Natural killer cell (primary cell): ENCODE results near the gene WWC1. TPM values are rescaled to one million over a fixed set of nuclear protein-coding genes. Genes with fewer than 3 reads are reported as not detected.
"Not testable (repeated sequence)": the region's sequence is repeated elsewhere in the genome, so short reads cannot be mapped to it uniquely, and the experiment has no call there.

Source experiments
- ATAC-seq, 3 donors: fragments of 150-1000 bp in 2 of 3; fragments of 200-7000 bp in 1 of 3; cut with Tn5 transposase; 1 replicate in 1 of 3; 2 replicates in 2 of 3; pipeline ENCODE4 v1.10.0; 2021; ENCODE audit warnings: mild to moderate bottlenecking in 2 of 3, moderate library complexity in 2 of 3
- DNase-seq, 2 donors: peaks; one replicate each; pipeline versions ENCODE4 v3.0.0 to v3.0.0-alpha.2; 2013 to 2021; ENCODE audit warnings: mixed read lengths in 1 of 2
- H3K27ac ChIP-seq: one replicate; pipeline ENCODE4 v1.5.1; 2013; ENCODE audit warnings: mild to moderate bottlenecking, low read length
- H3K27me3 ChIP-seq: one replicate; pipeline ENCODE4 v1.6.1; 2013; ENCODE audit warnings: low read length; ENCODE audit not compliant: control insufficient read depth, insufficient read depth
- H3K36me3 ChIP-seq: one replicate; pipeline ENCODE4 v1.6.1; 2013; ENCODE audit warnings: low read length; ENCODE audit not compliant: control insufficient read depth, insufficient read depth
- H3K4me1 ChIP-seq: one replicate; pipeline ENCODE4 v1.6.1; 2013; ENCODE audit warnings: low read length; ENCODE audit not compliant: control insufficient read depth, insufficient read depth
- H3K4me3 ChIP-seq: one replicate; pipeline ENCODE4 v1.5.1; 2013; ENCODE audit warnings: low read length
- H3K9me3 ChIP-seq: one replicate; pipeline ENCODE4 v1.6.1; 2013; ENCODE audit warnings: low read length; ENCODE audit not compliant: control insufficient read depth, insufficient read depth
- H3K27ac Mint-ChIP-seq, 2 donors: one replicate each; pipeline ENCODE4 v1.8.0; 2022; ENCODE audit warnings: mild to moderate bottlenecking in 2 of 2, mixed read lengths in 2 of 2, moderate library complexity in 1 of 2
- H3K27me3 Mint-ChIP-seq, 2 donors: one replicate each; pipeline ENCODE4 v1.8.0; 2022; ENCODE audit warnings: low read depth in 2 of 2, mixed read lengths in 2 of 2
- H3K36me3 Mint-ChIP-seq: one replicate; pipeline ENCODE4 v1.8.0; 2022; ENCODE audit warnings: mixed read lengths
- H3K4me1 Mint-ChIP-seq, 2 donors: one replicate each; pipeline ENCODE4 v1.8.0; 2022; ENCODE audit warnings: mixed read lengths in 2 of 2
- H3K4me3 Mint-ChIP-seq: one replicate; pipeline ENCODE4 v1.8.0; 2022; ENCODE audit warnings: mild to moderate bottlenecking, moderate library complexity, mixed read lengths
- H3K9me3 Mint-ChIP-seq, 2 donors: one replicate each; pipeline ENCODE4 v1.8.0; 2022; ENCODE audit warnings: mixed read lengths in 2 of 2
- CTCF ChIP-seq: fragments of 200-600 bp; IDR thresholded peaks from one replicate; pipeline ENCODE4 v1.8.0; 2022; ENCODE audit warnings: antibody characterized with exemption
- WGBS: methylation state at CpG from one replicate; pipeline ENCODE4 v1.1.7; 2013; ENCODE audit warnings: missing lambda C conversion rate; ENCODE audit not compliant: insufficient coverage; 5-methylcytosine and 5-hydroxymethylcytosine counted together
- intact Hi-C: fragments of 100-400 bp; cut with micrococcal nuclease; formaldehyde crosslinking; loops from one replicate; pipeline ENCODE4 v1.14.2; 2022
- total RNA-seq, 4 donors: library from RNA; stranded (reverse); fragments of 120-200 nt in 1 of 4; gene quantifications; one replicate each; pipeline versions ENCODE4 v1.2.3 to v1.2.4, GENCODE V29; 2013 to 2022

The WWC1 gene
- total RNA-seq, 3 donors from 2014 or later (not counting 1 experiment from before 2014, with no cell fraction given), result 0.42 to 0.66 (median 0.53) TPM

GRCh38 chr5:168282120-168282519 lies 9.3 kb upstream of the WWC1 start:
- peaks cover 28 to 34% of the 10 kb centered on the region in 2 donors for H3K27me3 Mint-ChIP-seq
- H3K4me3 ChIP-seq, result no peak overlapping the region
- H3K36me3 Mint-ChIP-seq, result peaks cover 5% of the 10 kb centered on the region
- H3K9me3 ChIP-seq, result peaks cover 2% of the 10 kb centered on the region
- H3K4me1 ChIP-seq, result no peaks in the 10 kb centered on the region
- 48% methylated on average over 7 of the region's 7 CpGs for WGBS
- ATAC-seq, result no peak
- TF ChIP-seq CTCF, result no peak
- H3K4me1 Mint-ChIP-seq, result no peaks in the 10 kb centered on the region
- H3K4me3 Mint-ChIP-seq, result no peak overlapping the region
- peaks cover 4 to 6% of the 10 kb centered on the region in 2 donors for H3K9me3 Mint-ChIP-seq
- intact Hi-C loops, result no loop called here
- no peak for DNase-seq
- H3K27ac ChIP-seq, result no peak overlapping the region
- H3K27ac Mint-ChIP-seq, result no peak overlapping the region
- no peaks in the 10 kb centered on the region for H3K27me3 ChIP-seq
- no peaks in the 10 kb centered on the region for H3K36me3 ChIP-seq

- peaks cover 0 to 3% of the 10 kb centered on the region in 2 donors for H3K4me1 Mint-ChIP-seq
- H3K9me3 Mint-ChIP-seq, result peaks cover 4 to 6% of the 10 kb centered on the region in 2 donors
- Histone ChIP-seq H3K36me3 (no peaks in the 10 kb centered on the region), H3K27ac (no peak overlapping the region), H3K4me1 (no peaks in the 10 kb centered on the region), H3K27me3 (no peaks in the 10 kb centered on the region), H3K4me3 (no peak overlapping the region), H3K9me3 (peaks cover 2% of the 10 kb centered on the region)
- intact Hi-C loops, result no loop called here
- no peak overlapping the region for H3K4me3 Mint-ChIP-seq
- no peak for ATAC-seq
- TF ChIP-seq CTCF, result no peak
- H3K27ac Mint-ChIP-seq, result no peak overlapping the region
- WGBS, result 77% methylated on average over 3 of the region's 4 CpGs
- H3K27me3 Mint-ChIP-seq, result peaks cover 35 to 42% of the 10 kb centered on the region in 2 donors
- no peak for DNase-seq
- H3K36me3 Mint-ChIP-seq, result peaks cover 5% of the 10 kb centered on the region
Observed at GRCh38 chr5:168284809-168285208, 6.6 kb upstream of the WWC1 start.

- intact Hi-C loops, result no loop called here
- H3K4me1 ChIP-seq, result no peaks in the 10 kb centered on the region
- no peak overlapping the region for H3K4me3 ChIP-seq
- no peak overlapping the region for H3K27ac ChIP-seq
- H3K27me3 ChIP-seq, result no peaks in the 10 kb centered on the region
- peaks cover 2% of the 10 kb centered on the region for H3K9me3 ChIP-seq
- Mint-ChIP-seq H3K4me3 (no peak overlapping the region), H3K4me1 (peaks cover under 1 to 5% of the 10 kb centered on the region in 2 donors), H3K36me3 (peaks cover 5% of the 10 kb centered on the region), H3K27me3 (peaks cover 38 to 48% of the 10 kb centered on the region in 2 donors), H3K9me3 (peaks cover 4 to 6% of the 10 kb centered on the region in 2 donors), H3K27ac (no peak overlapping the region)
- DNase-seq (no peak), ATAC-seq (no peak)
- WGBS, result no CpG with 5 or more reads among the region's 2 CpGs
- TF ChIP-seq CTCF, result no peak
- no peaks in the 10 kb centered on the region for H3K36me3 ChIP-seq
Observed at GRCh38 chr5:168285696-168286095, 5.7 kb upstream of the WWC1 start.

- no peak for TF ChIP-seq CTCF
- DNase-seq, result no peak
Observed at GRCh38 chr5:168286386-168286785, 5.1 kb upstream of the WWC1 start.

GRCh38 chr5:168286863-168287262 lies 4.6 kb upstream of the WWC1 start:
- H3K27me3 ChIP-seq, ATAC-seq, H3K27ac ChIP-seq, H3K9me3 ChIP-seq, intact Hi-C loops, H3K27ac Mint-ChIP-seq, H3K4me1 ChIP-seq, H3K36me3 Mint-ChIP-seq, H3K4me3 ChIP-seq, H3K4me3 Mint-ChIP-seq, H3K9me3 Mint-ChIP-seq, DNase-seq, H3K36me3 ChIP-seq: not testable (repeated sequence)
- Mint-ChIP-seq H3K27me3 (peaks cover 42 to 50% of the 10 kb centered on the region in 2 donors), H3K4me1 (peaks cover 5 to 10% of the 10 kb centered on the region in 2 donors)
- 76% methylated on average over 3 of the region's 5 CpGs for WGBS

More at GRCh38 chr5:168286386-168286785, 5.1 kb upstream of the WWC1 start:
- ATAC-seq, result no peak
- Histone ChIP-seq H3K27me3 (peaks cover 3% of the 10 kb centered on the region), H3K36me3 (no peaks in the 10 kb centered on the region), H3K9me3 (peaks cover 2% of the 10 kb centered on the region), H3K27ac (no peak overlapping the region), H3K4me1 (peaks cover 2% of the 10 kb centered on the region), H3K4me3 (no peak overlapping the region)
- peaks cover 4 to 6% of the 10 kb centered on the region in 2 donors for H3K9me3 Mint-ChIP-seq
- H3K4me1 Mint-ChIP-seq, result peaks cover 5 to 10% of the 10 kb centered on the region in 2 donors
- H3K27ac Mint-ChIP-seq, result no peak overlapping the region
- intact Hi-C loops, result no loop called here
- peaks cover 5% of the 10 kb centered on the region for H3K36me3 Mint-ChIP-seq
- WGBS, result 37% methylated on average over 6 of the region's 6 CpGs
- H3K4me3 Mint-ChIP-seq, result no peak overlapping the region
- H3K27me3 Mint-ChIP-seq, result peaks cover 44 to 54% of the 10 kb centered on the region in 2 donors
